ENCODE data around the gene MBD2. TPM values are rescaled to one million over a fixed set of nuclear protein-coding genes. Genes with fewer than 3 reads are reported as not detected.
"Not testable (repeated sequence)": the region's sequence is repeated elsewhere in the genome, so short reads cannot be mapped to it uniquely, and the experiment has no call there.

Gene MBD2
- polyA plus RNA-seq, 2 donors: 55.0 to 55.6 TPM

GRCh38 chr18:54125429-54125828 lies 99.0 kb downstream of the MBD2 start:
- H3K9me3 ChIP-seq (ENCODE audit: control insufficient read depth in 2 of 2, insufficient read depth in 1 of 2, low read depth in 1 of 2, low read length in 1 of 2): no peaks in the 10 kb centered on the region
- no peaks in the 10 kb centered on the region for H3K4me1 ChIP-seq (ENCODE audit: control insufficient read depth in 2 of 2, insufficient read depth in 2 of 2, low read length in 1 of 2)
- H3K36me3 ChIP-seq (ENCODE audit: control insufficient read depth in 2 of 2, insufficient read depth in 2 of 2, low read length in 1 of 2): no peaks in the 10 kb centered on the region
- no peak overlapping the region for H3K4me3 ChIP-seq (ENCODE audit: low read depth in 1 of 2, low read length in 2 of 2)
- H3K27ac ChIP-seq (ENCODE audit: low read depth in 2 of 2, low read length in 1 of 2): no peak overlapping the region
- H3K27me3 ChIP-seq (ENCODE audit: control insufficient read depth in 1 of 2, insufficient read depth in 2 of 2, low read length in 2 of 2): no peaks in the 10 kb centered on the region
- 71 to 81% methylated on average over 3 of the region's 3 CpGs for WGBS, 2 donors

- WGBS, 2 donors: 66 to 68% methylated on average over 4 of the region's 4 CpGs
- H3K36me3 ChIP-seq (ENCODE audit: control insufficient read depth in 2 of 2, insufficient read depth in 2 of 2, low read length in 1 of 2); H3K27me3 ChIP-seq (ENCODE audit: control insufficient read depth in 1 of 2, insufficient read depth in 2 of 2, low read length in 2 of 2); H3K4me3 ChIP-seq (ENCODE audit: low read depth in 1 of 2, low read length in 2 of 2); H3K27ac ChIP-seq (ENCODE audit: low read depth in 2 of 2, low read length in 1 of 2); H3K4me1 ChIP-seq (ENCODE audit: control insufficient read depth in 2 of 2, insufficient read depth in 2 of 2, low read length in 1 of 2); H3K9me3 ChIP-seq (ENCODE audit: control insufficient read depth in 2 of 2, insufficient read depth in 1 of 2, low read depth in 1 of 2, low read length in 1 of 2): not testable (repeated sequence)
Observed at GRCh38 chr18:54123720-54124440, 100.6 kb downstream of the MBD2 start.

GRCh38 chr18:54119524-54120019 lies 104.9 kb downstream of the MBD2 start:
- WGBS, 2 donors: 18 to 22% methylated on average over 6 of the region's 6 CpGs

GRCh38 chr18:54117853-54118773 lies 106.4 kb downstream of the MBD2 start:
- Histone ChIP-seq H3K4me3 (ENCODE audit: low read depth in 1 of 2, low read length in 2 of 2) (no peak overlapping the region), H3K27me3 (ENCODE audit: control insufficient read depth in 1 of 2, insufficient read depth in 2 of 2, low read length in 2 of 2) (no peaks in the 10 kb centered on the region), H3K36me3 (ENCODE audit: control insufficient read depth in 2 of 2, insufficient read depth in 2 of 2, low read length in 1 of 2) (no peaks in the 10 kb centered on the region), H3K9me3 (ENCODE audit: control insufficient read depth in 2 of 2, insufficient read depth in 1 of 2, low read depth in 1 of 2, low read length in 1 of 2) (no peaks in the 10 kb centered on the region), H3K27ac (ENCODE audit: low read depth in 2 of 2, low read length in 1 of 2) (no peak overlapping the region), H3K4me1 (ENCODE audit: control insufficient read depth in 2 of 2, insufficient read depth in 2 of 2, low read length in 1 of 2) (no peaks in the 10 kb centered on the region)
- WGBS, 2 donors: 62 to 76% methylated on average over 9 of the region's 9 CpGs

More at GRCh38 chr18:54119524-54120019, 104.9 kb downstream of the MBD2 start:
- H3K4me1 ChIP-seq (ENCODE audit: control insufficient read depth in 2 of 2, insufficient read depth in 2 of 2, low read length in 1 of 2): no peaks in the 10 kb centered on the region
- H3K4me3 ChIP-seq (ENCODE audit: low read depth in 1 of 2, low read length in 2 of 2): no peak overlapping the region
- H3K27me3 ChIP-seq (ENCODE audit: control insufficient read depth in 1 of 2, insufficient read depth in 2 of 2, low read length in 2 of 2): no peaks in the 10 kb centered on the region
- no peak overlapping the region for H3K27ac ChIP-seq (ENCODE audit: low read depth in 2 of 2, low read length in 1 of 2)
- no peaks in the 10 kb centered on the region for H3K9me3 ChIP-seq (ENCODE audit: control insufficient read depth in 2 of 2, insufficient read depth in 1 of 2, low read depth in 1 of 2, low read length in 1 of 2)
- H3K36me3 ChIP-seq (ENCODE audit: control insufficient read depth in 2 of 2, insufficient read depth in 2 of 2, low read length in 1 of 2): no peaks in the 10 kb centered on the region

- 76 to 80% methylated on average over 3 of the region's 3 CpGs for WGBS, 2 donors
- Histone ChIP-seq H3K9me3 (ENCODE audit: control insufficient read depth in 2 of 2, insufficient read depth in 1 of 2, low read depth in 1 of 2, low read length in 1 of 2) (no peaks in the 10 kb centered on the region), H3K27me3 (ENCODE audit: control insufficient read depth in 1 of 2, insufficient read depth in 2 of 2, low read length in 2 of 2) (no peaks in the 10 kb centered on the region)
Observed at GRCh38 chr18:54116541-54117257, 107.8 kb downstream of the MBD2 start.

GRCh38 chr18:54112356-54112755 lies 112.1 kb downstream of the MBD2 start:
- no peaks in the 10 kb centered on the region for H3K4me1 ChIP-seq (ENCODE audit: control insufficient read depth in 2 of 2, insufficient read depth in 2 of 2, low read length in 1 of 2)
- no peaks in the 10 kb centered on the region for H3K9me3 ChIP-seq (ENCODE audit: control insufficient read depth in 2 of 2, insufficient read depth in 1 of 2, low read depth in 1 of 2, low read length in 1 of 2)
- no peaks in the 10 kb centered on the region for H3K36me3 ChIP-seq (ENCODE audit: control insufficient read depth in 2 of 2, insufficient read depth in 2 of 2, low read length in 1 of 2)
- no peaks in the 10 kb centered on the region for H3K27me3 ChIP-seq (ENCODE audit: control insufficient read depth in 1 of 2, insufficient read depth in 2 of 2, low read length in 2 of 2)
- no peak overlapping the region for H3K27ac ChIP-seq (ENCODE audit: low read depth in 2 of 2, low read length in 1 of 2)
- WGBS, 2 donors: 86 to 87% methylated on average over 1 of the region's 1 CpG
- no peak overlapping the region for H3K4me3 ChIP-seq (ENCODE audit: low read depth in 1 of 2, low read length in 2 of 2)

More at GRCh38 chr18:54116541-54117257, 107.8 kb downstream of the MBD2 start:
- Histone ChIP-seq H3K4me3 (ENCODE audit: low read depth in 1 of 2, low read length in 2 of 2) (no peak overlapping the region), H3K4me1 (ENCODE audit: control insufficient read depth in 2 of 2, insufficient read depth in 2 of 2, low read length in 1 of 2) (no peaks in the 10 kb centered on the region), H3K27ac (ENCODE audit: low read depth in 2 of 2, low read length in 1 of 2) (no peak overlapping the region), H3K36me3 (ENCODE audit: control insufficient read depth in 2 of 2, insufficient read depth in 2 of 2, low read length in 1 of 2) (no peaks in the 10 kb centered on the region)

GRCh38 chr18:54109131-54109683 lies 115.3 kb downstream of the MBD2 start:
- H3K36me3 ChIP-seq (ENCODE audit: control insufficient read depth in 2 of 2, insufficient read depth in 2 of 2, low read length in 1 of 2): no peaks in the 10 kb centered on the region

GRCh38 chr18:54102123-54102522 lies 122.3 kb downstream of the MBD2 start:
- 50 to 52% methylated on average over 1 of the region's 1 CpG for WGBS, 2 donors
- H3K4me3 ChIP-seq (ENCODE audit: low read depth in 1 of 2, low read length in 2 of 2): no peak overlapping the region
- H3K27ac ChIP-seq (ENCODE audit: low read depth in 2 of 2, low read length in 1 of 2): no peak overlapping the region
- H3K36me3 ChIP-seq (ENCODE audit: control insufficient read depth in 2 of 2, insufficient read depth in 2 of 2, low read length in 1 of 2): no peaks in the 10 kb centered on the region
- no peaks in the 10 kb centered on the region for H3K27me3 ChIP-seq (ENCODE audit: control insufficient read depth in 1 of 2, insufficient read depth in 2 of 2, low read length in 2 of 2)
- H3K4me1 ChIP-seq (ENCODE audit: control insufficient read depth in 2 of 2, insufficient read depth in 2 of 2, low read length in 1 of 2): no peaks in the 10 kb centered on the region
- peaks cover 0 to 3% of the 10 kb centered on the region in 2 donors for H3K9me3 ChIP-seq (ENCODE audit: control insufficient read depth in 2 of 2, insufficient read depth in 1 of 2, low read depth in 1 of 2, low read length in 1 of 2)

More at GRCh38 chr18:54109131-54109683, 115.3 kb downstream of the MBD2 start:
- no peaks in the 10 kb centered on the region for H3K9me3 ChIP-seq (ENCODE audit: control insufficient read depth in 2 of 2, insufficient read depth in 1 of 2, low read depth in 1 of 2, low read length in 1 of 2)
- WGBS, 2 donors: 71 to 74% methylated on average over 3 of the region's 3 CpGs
- no peak overlapping the region for H3K27ac ChIP-seq (ENCODE audit: low read depth in 2 of 2, low read length in 1 of 2)
- no peaks in the 10 kb centered on the region for H3K4me1 ChIP-seq (ENCODE audit: control insufficient read depth in 2 of 2, insufficient read depth in 2 of 2, low read length in 1 of 2)
- no peaks in the 10 kb centered on the region for H3K27me3 ChIP-seq (ENCODE audit: control insufficient read depth in 1 of 2, insufficient read depth in 2 of 2, low read length in 2 of 2)
- no peak overlapping the region for H3K4me3 ChIP-seq (ENCODE audit: low read depth in 1 of 2, low read length in 2 of 2)
